ENCODE measurements around the gene GNAT1.

Gene GNAT1

GRCh38 chr3:50190936-50191660 lies at the start of gene GNAT1:
TSS of gene GNAT1 (plus strand) at chr3:50191610. CDS start at chr3:50191726, 116 bp downstream.
- DNase-seq, result no peak

- DNase-seq, result no peak
These were observed 45.0 kb upstream of the GNAT1 start for GRCh38 chr3:50146316-50146901.

GRCh38 chr3:50147016-50147415 lies 44.4 kb upstream of the GNAT1 start:
- no peak for DNase-seq

GRCh38 chr3:50147447-50147846 lies 44.0 kb upstream of the GNAT1 start:
- no peak for DNase-seq

- no peak for DNase-seq
These were observed 43.5 kb upstream of the GNAT1 start for GRCh38 chr3:50147861-50148260.

GRCh38 chr3:50150404-50150750 lies 41.0 kb upstream of the GNAT1 start:
- no peak for DNase-seq

- DNase-seq, result no peak
These were observed 40.3 kb upstream of the GNAT1 start for GRCh38 chr3:50150863-50151686.

- DNase-seq, result no peak
These were observed 39.7 kb upstream of the GNAT1 start for GRCh38 chr3:50151728-50152127.

- DNase-seq, result no peak
These were observed 37.5 kb upstream of the GNAT1 start for GRCh38 chr3:50153782-50154475.

- no peak for DNase-seq
These were observed 37.0 kb upstream of the GNAT1 start for GRCh38 chr3:50154476-50154839.

- peak; percentile 72 for DNase-seq
These were observed 36.4 kb upstream of the GNAT1 start, which contains the start of gene SEMA3F for GRCh38 chr3:50154840-50155490. TSS of gene SEMA3F (plus strand) at chr3:50155324. CDS start at chr3:50159623, 4,299 bp downstream.

GRCh38 chr3:50155491-50155878 lies 35.9 kb upstream of the GNAT1 start:
- no peak for DNase-seq

- DNase-seq, result no peak
These were observed 35.5 kb upstream of the GNAT1 start for GRCh38 chr3:50155891-50156290.

- DNase-seq, result no peak
These were observed 34.6 kb upstream of the GNAT1 start for GRCh38 chr3:50156549-50157493.

GRCh38 chr3:50157827-50158529 lies 33.4 kb upstream of the GNAT1 start:
- DNase-seq, result no peak

- DNase-seq, result no peak
These were observed 32.8 kb upstream of the GNAT1 start for GRCh38 chr3:50158530-50159146.

GRCh38 chr3:50160561-50160983 lies 30.8 kb upstream of the GNAT1 start:
- no peak for DNase-seq

GRCh38 chr3:50161320-50161719 lies 30.1 kb upstream of the GNAT1 start:
- no peak for DNase-seq

- no peak for DNase-seq
These were observed 29.2 kb upstream of the GNAT1 start for GRCh38 chr3:50162034-50162883.

Data from CD4-positive, alpha-beta T cell treated with Interleukin-15 for 1 hour (primary cell).